Epidermal melanocyte (primary cell): Measurements from ENCODE around the gene TXNRD3.
"Not testable (repeated sequence)": the region's sequence is repeated elsewhere in the genome, so short reads cannot be mapped to it uniquely, and the experiment has no call there.

Source experiments
- DNase-seq: peaks from one replicate; pipeline ENCODE4 v3.0.0; 2011; ENCODE audit warnings: low spot score; ENCODE audit not compliant: insufficient read length

TXNRD3 gene

GRCh38 chr3:126599101-126599500, 55.8 kb downstream of the TXNRD3 start:
- DNase-seq, result no peak

- DNase-seq, result not testable (repeated sequence)
These were observed 59.4 kb downstream of the TXNRD3 start for GRCh38 chr3:126595479-126595878.

GRCh38 chr3:126591515-126591914, 63.4 kb downstream of the TXNRD3 start:
- not testable (repeated sequence) for DNase-seq

- DNase-seq, result no peak
These were observed 72.6 kb downstream of the TXNRD3 start for GRCh38 chr3:126582311-126582710.

GRCh38 chr3:126581569-126581968, 73.4 kb downstream of the TXNRD3 start:
- no peak for DNase-seq

- DNase-seq, result no peak
These were observed 74.2 kb downstream of the TXNRD3 start for GRCh38 chr3:126580746-126581145.

- no peak for DNase-seq
These were observed 76.2 kb downstream of the TXNRD3 start for GRCh38 chr3:126578702-126579101.

GRCh38 chr3:126577261-126577660, 77.7 kb downstream of the TXNRD3 start:
- no peak for DNase-seq

GRCh38 chr3:126573492-126574117, 81.3 kb downstream of the TXNRD3 start:
- no peak for DNase-seq

GRCh38 chr3:126571078-126571477, 83.8 kb downstream of the TXNRD3 start:
- no peak for DNase-seq

GRCh38 chr3:126570103-126570541, 84.8 kb downstream of the TXNRD3 start:
- no peak for DNase-seq

- DNase-seq, result no peak
These were observed 85.4 kb downstream of the TXNRD3 start for GRCh38 chr3:126569390-126569975.

GRCh38 chr3:126568776-126569342, 86.1 kb downstream of the TXNRD3 start:
- DNase-seq, result no peak

GRCh38 chr3:126567696-126568438, 87.1 kb downstream of the TXNRD3 start:
- no peak for DNase-seq

- no peak for DNase-seq
These were observed 92.1 kb downstream of the TXNRD3 start for GRCh38 chr3:126562737-126563276.

GRCh38 chr3:126558336-126559071, 96.4 kb downstream of the TXNRD3 start, which contains the start of gene C3orf22:
Gene C3orf22, minus strand, starts transcription at chr3:126558932. Its CDS starts 5,542 bp downstream, at chr3:126553390.
- DNase-seq, result no peak

GRCh38 chr3:126557761-126558160, 97.2 kb downstream of the TXNRD3 start:
- DNase-seq, result no peak

GRCh38 chr3:126557415-126557745, 97.5 kb downstream of the TXNRD3 start:
- DNase-seq, result no peak
